GM23248 (cell line): ENCODE results near the gene LYRM9.
"Not testable (repeated sequence)": the region's sequence is repeated elsewhere in the genome, so short reads cannot be mapped to it uniquely, and the experiment has no call there.

ENCODE experiments used
- EZH2 ChIP-seq: fragments of 200-600 bp; sonication (generic); IDR thresholded peaks from 2 replicates; pipeline ENCODE4 v1.6.1; 2018; ENCODE audit warnings: antibody characterized with exemption, mild to moderate bottlenecking; ENCODE audit not compliant: insufficient read depth, poor library complexity, severe bottlenecking
- EZH2phosphoT487 ChIP-seq: fragments of 200-600 bp; sonication (generic); IDR thresholded peaks from 2 replicates; pipeline ENCODE4 v1.6.1; 2018; ENCODE audit warnings: antibody characterized with exemption, moderate library complexity, mild to moderate bottlenecking, low read depth; ENCODE audit not compliant: insufficient read depth

DNA sequence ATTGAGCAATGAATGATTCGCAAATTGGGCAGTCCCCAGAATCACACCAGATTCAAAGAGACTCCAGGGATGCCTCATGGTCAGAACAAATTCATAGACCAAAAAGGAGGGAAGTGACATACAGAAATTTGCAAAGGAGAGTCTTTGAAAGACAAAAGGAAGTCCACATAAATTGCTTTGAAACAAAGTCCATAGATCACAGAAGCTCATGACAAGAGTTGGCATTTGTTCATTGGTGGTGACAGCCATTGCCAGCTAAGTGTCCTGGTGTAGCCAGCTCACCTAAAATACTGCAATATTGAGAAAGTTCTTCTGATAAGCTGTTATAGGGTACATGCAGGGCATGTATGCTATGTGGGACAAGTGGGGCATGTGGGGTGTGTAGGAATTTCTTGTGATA is 55.4 kb downstream of the LYRM9 start:
- TF ChIP-seq EZH2, EZH2phosphoT487: not testable (repeated sequence)
